Measurements from ENCODE around the gene COX7A2. TPM values are rescaled to one million over a fixed set of nuclear protein-coding genes. Genes with fewer than 3 reads are reported as not detected.

Gene COX7A2
- total RNA-seq, 6 donors from 2014 or later = 38.8 to 309 (median 181) TPM

- H3K27me3 ChIP-seq = no peaks in the 10 kb centered on the region
- peaks cover 0 to 3% (median 0%) of the 10 kb centered on the region in 4 donors for H3K36me3 ChIP-seq
- no peak overlapping the region for H3K4me3 ChIP-seq
- ATAC-seq (ENCODE audit: low FRiP score in 2 of 2) (peak in 1 of 2 donors; percentile 82), DNase-seq (no peak)
- no peaks in the 10 kb centered on the region for H3K9me3 ChIP-seq
- H3K4me1 ChIP-seq = peaks cover 0 to 6% (median 0%) of the 10 kb centered on the region in 4 donors
- TF ChIP-seq CTCF (IDR thresholded peaks at IDR 0.05) = peak; percentile 18 to 65 (median 55)
- no peak for TF ChIP-seq POLR2A (IDR thresholded peaks at IDR 0.05)
- WGBS, 2 donors = 58% methylated on average over 10 of the region's 10 CpGs
- no peak overlapping the region for H3K27ac ChIP-seq
Observed at GRCh38 chr6:75230484-75231325, 12.9 kb downstream of the COX7A2 start.

GRCh38 chr6:75224303-75224926 lies 19.2 kb downstream of the COX7A2 start:
- no peak for TF ChIP-seq POLR2AphosphoS5 (IDR thresholded peaks at IDR 0.05)
- TF ChIP-seq EP300 (IDR thresholded peaks at IDR 0.05) = no peak
- TF ChIP-seq CTCF (IDR thresholded peaks at IDR 0.05) = no peak
- no peak for TF ChIP-seq POLR2A (IDR thresholded peaks at IDR 0.05)
- H3K27me3 ChIP-seq = no peaks in the 10 kb centered on the region
- no peaks in the 10 kb centered on the region for H3K9me3 ChIP-seq
- no peak overlapping the region for H3K4me3 ChIP-seq
- H3K36me3 ChIP-seq = no peaks in the 10 kb centered on the region
- ATAC-seq (ENCODE audit: low FRiP score in 2 of 2) (no peak), DNase-seq (no peak)
- no peak overlapping the region for H3K27ac ChIP-seq
- 72 to 75% methylated on average over 6 of the region's 6 CpGs for WGBS, 2 donors
- H3K4me1 ChIP-seq = peaks cover 0 to 24% (median 0%) of the 10 kb centered on the region in 4 donors

- no peaks in the 10 kb centered on the region for H3K36me3 ChIP-seq
- 67 to 77% methylated on average over 2 of the region's 2 CpGs for WGBS, 2 donors
- no peak for DNase-seq
- H3K4me1 ChIP-seq = peaks cover 0 to 27% (median 0%) of the 10 kb centered on the region in 4 donors
- no peaks in the 10 kb centered on the region for H3K9me3 ChIP-seq
- ATAC-seq (ENCODE audit: low FRiP score in 2 of 2) = no peak
- H3K4me3 ChIP-seq = no peak overlapping the region
- TF ChIP-seq EP300 (IDR thresholded peaks at IDR 0.05) (no peak), POLR2AphosphoS5 (IDR thresholded peaks at IDR 0.05) (no peak), CTCF (IDR thresholded peaks at IDR 0.05) (no peak), POLR2A (IDR thresholded peaks at IDR 0.05) (no peak)
- no peak overlapping the region for H3K27ac ChIP-seq
- H3K27me3 ChIP-seq = no peaks in the 10 kb centered on the region
Observed at GRCh38 chr6:75223428-75223827, 20.2 kb downstream of the COX7A2 start.

GRCh38 chr6:75222261-75222660 lies 21.3 kb downstream of the COX7A2 start:
- Histone ChIP-seq H3K4me3 (no peak overlapping the region), H3K4me1 (peaks cover 0 to 36% (median 0%) of the 10 kb centered on the region in 4 donors), H3K9me3 (no peaks in the 10 kb centered on the region), H3K27ac (no peak overlapping the region), H3K36me3 (no peaks in the 10 kb centered on the region), H3K27me3 (no peaks in the 10 kb centered on the region)
- TF ChIP-seq POLR2AphosphoS5 (IDR thresholded peaks at IDR 0.05) = no peak
- TF ChIP-seq CTCF (IDR thresholded peaks at IDR 0.05) = no peak
- TF ChIP-seq POLR2A (IDR thresholded peaks at IDR 0.05) = no peak
- no peak for TF ChIP-seq EP300 (IDR thresholded peaks at IDR 0.05)
- ATAC-seq (ENCODE audit: low FRiP score in 2 of 2) (no peak), DNase-seq (no peak)
